H54 (cell line): ENCODE results near the gene ECE2.

Source experiments
- DNase-seq: peaks from one replicate; pipeline ENCODE4 v3.0.0; 2011; ENCODE audit warnings: low spot score, mixed read lengths; ENCODE audit not compliant: insufficient read length
- FAIRE-seq: peaks from 3 replicates; lab custom pipeline; 2011; peaks lifted over from hg19 to GRCh38; lab: Jason Lieb, UNC
- POLR2A ChIP-seq: IDR thresholded peaks from 2 replicates; pipeline ENCODE4 v1.6.1; 2011; ENCODE audit warnings: low read depth, mild to moderate bottlenecking, low read length

Gene ECE2

DNA sequence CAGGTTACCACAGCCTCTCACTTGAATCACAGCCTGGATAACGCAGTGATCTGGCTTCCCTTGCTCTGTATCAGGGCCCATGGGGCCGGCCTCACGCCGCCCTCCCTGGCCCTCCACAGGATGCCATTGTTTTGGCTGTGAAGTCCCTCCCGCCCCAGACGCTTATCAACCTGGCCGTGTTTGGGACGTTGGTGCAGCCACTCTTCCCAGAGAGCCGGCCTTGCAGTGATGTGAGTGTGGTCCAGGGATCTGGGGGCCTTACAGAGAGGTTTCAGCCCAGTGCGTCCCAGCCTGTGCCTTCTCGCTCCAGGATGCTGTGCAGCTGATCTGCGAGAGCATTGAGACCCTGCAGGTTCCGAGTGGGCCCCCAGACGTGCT lies 39.8 kb upstream of the ECE2 start:
- DNase-seq (no peak), FAIRE-seq (no peak)
- no peak for TF ChIP-seq POLR2A

DNA sequence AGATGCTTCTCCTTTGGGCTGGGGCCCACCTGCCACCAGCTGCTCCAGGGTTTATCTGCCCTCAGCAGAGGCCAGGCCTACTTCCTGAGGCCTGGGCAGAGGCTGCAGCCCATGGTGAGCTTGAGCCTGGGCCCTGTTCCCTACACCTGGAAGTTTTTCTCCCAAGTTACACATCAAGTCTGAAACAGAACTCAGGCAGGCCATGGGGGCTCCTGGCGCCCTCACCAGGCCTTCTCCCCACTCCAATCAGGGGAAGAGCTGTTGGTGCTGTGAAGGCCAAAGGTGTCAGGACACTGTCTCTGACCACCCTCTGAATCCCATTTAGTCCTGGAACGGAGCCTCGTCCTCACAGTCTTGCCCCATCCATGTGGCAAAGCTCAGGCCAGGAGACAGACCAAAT lies 39.2 kb upstream of the ECE2 start:
- TF ChIP-seq POLR2A: no peak
- FAIRE-seq (no peak), DNase-seq (no peak)

DNA sequence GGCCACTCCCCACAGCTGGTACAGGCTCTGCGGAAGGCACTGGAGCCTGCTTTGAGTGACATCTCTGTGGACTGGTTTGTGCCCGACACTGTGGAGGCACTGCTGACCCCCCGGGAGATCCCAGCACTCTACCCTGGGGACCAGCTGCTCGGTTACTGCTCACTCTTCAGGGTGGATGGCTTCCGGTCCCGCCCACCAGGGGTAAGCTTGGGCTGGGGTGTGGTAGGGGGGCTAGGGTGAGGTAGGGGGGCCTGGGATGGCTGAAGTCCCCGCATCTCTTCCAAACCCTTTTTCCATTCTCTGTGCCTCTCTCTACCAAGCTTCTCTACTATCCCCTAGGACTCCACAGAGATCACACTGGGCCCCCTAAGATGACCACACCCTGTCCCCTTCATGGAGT lies 38.6 kb upstream of the ECE2 start:
- FAIRE-seq (no peak), DNase-seq (no peak)
- TF ChIP-seq POLR2A: no peak

DNA sequence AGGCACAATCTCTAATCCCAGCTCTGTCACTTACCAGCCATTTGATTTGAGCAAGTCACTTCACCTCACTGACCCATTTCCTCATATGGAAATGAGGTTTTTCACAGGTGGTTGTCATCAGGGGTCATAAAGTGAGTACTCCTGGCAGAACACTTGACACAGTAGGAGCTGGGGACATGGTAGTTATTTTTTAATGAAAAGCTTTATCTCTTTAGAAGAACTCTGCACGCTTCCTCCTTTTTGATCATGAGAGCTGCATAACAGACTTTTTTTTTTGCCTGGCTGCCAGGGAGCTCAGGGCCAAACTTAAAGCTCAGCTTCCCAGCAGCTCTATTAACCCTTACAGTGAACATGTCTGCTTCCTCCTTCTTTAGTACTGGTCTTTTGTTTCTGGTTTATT lies 38.0 kb upstream of the ECE2 start:
- no peak for FAIRE-seq
- no peak for TF ChIP-seq POLR2A
- DNase-seq: no peak

DNA sequence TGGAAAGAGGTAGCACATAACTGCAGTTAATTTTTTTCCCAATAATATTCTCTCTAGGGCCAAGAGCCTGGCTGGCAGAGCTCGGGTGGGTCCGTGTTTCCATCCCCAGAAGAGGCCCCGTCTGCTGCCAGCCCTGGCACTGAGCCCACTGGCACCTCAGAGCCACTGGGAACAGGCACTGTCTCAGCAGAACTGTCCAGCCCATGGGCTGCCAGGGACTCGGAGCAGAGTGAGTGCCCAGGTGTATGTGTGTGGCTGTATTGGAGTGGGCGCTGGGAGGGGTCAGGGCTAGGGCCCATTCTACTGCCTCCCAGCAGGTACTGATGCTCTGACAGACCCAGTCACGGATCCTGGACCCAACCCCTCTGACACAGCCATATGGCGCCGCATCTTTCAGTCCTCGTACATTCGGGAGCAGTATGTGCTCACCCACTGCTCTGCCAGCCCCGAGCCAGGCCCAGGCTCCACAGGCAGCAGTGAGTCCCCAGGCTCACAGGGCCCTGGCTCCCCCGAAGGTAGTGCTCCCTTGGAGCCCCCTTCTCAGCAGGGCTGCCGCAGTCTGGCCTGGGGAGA lies 37.5 kb upstream of the ECE2 start:
- DNase-seq: no peak

DNA sequence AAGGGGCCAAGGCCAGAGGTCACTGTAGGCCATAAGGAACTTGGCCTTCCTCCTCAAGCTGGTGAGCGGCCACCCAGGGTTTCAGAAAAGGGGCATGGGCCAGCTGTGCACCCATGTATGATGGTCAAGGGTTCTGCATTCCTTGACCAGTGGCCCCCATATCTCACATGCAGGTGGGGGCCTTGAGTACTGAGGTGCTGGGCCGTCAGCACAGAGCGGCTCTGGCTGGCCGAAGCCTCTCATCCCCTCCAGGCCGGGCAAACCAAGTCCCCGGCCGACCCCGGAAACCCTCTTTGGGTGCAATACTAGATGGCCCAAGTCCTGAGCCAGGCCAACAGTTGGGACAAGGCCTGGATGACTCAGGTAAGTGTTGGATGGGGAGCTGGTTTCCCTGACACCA lies 36.6 kb upstream of the ECE2 start:
- no peak for FAIRE-seq
- no peak for DNase-seq
- no peak for TF ChIP-seq POLR2A

More for the DNA sequence above, 37.5 kb upstream of the ECE2 start:
- no peak for TF ChIP-seq POLR2A
- no peak for FAIRE-seq

DNA sequence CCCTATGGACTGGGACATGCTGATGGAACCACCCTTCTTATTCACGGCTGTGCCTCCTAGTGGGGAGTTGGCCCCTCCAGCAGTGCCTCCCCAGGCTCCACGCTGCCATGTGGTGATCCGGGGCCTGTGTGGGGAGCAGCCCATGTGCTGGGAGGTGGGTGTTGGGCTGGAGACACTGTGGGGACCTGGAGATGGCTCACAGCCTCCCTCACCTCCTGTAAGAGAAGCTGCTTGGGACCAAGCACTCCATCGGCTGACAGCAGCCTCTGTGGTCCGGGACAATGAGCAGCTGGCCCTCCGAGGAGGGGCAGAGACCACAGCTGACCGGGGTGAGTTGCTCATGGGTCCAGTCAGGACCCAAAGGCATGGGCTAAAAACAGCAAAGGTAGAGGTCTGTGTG lies 36.1 kb upstream of the ECE2 start:
- DNase-seq: no peak

DNA sequence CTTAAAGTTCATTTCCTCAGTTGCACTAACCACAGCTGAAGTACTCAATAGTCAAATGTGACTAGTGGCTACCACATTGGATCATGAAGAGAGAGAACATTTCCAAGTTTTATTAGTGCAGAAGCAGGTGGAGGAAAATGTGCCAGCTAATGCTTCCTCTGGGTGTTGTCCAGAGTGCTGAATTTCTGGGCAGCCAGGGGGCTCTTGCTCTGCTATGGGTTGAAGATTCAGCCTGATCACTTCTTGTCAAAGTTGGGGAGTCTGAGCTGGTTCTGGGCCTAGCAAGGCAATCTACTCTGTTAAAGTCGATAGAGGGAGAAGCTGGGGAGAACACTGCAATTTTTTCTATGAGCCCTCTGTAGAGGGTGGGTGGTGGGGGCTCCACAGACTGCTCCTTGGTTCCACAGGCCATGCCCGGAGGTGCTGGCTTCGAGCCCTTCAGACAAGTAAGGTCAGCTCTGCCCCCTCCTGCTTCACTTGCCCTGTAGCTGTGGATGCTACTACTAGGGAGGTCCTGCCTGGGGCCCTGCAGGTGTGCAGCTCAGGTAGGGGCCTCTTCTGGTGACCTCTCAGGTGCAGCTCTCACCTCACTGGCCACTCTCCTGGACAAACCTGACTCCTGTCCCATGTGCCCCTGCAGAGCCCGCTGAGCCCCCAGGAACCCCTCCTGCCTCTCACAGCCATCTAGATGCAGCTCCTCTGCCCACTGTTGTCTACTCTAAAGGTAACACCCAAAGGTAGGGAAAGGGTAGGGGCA lies 35.3 kb upstream of the ECE2 start:
- TF ChIP-seq POLR2A: no peak
- FAIRE-seq (peak; percentile 30), DNase-seq (no peak)

More for the DNA sequence above, 36.1 kb upstream of the ECE2 start:
- no peak for FAIRE-seq
- no peak for TF ChIP-seq POLR2A

DNA sequence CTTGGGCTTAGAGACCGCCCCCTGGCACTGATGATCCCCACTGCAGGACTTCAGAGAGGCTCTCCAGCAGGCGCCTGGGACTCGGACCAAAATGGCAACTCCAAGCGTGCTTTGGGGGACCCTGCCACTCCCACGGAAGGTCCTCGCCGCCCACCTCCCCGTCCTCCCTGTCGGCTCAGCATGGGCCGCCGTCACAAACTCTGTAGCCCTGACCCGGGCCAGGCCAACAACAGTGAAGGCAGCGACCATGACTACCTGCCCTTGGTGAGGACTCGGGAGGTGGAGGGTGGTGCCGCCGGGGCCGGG lies 34.7 kb upstream of the ECE2 start:
- DNase-seq: no peak
- no peak for TF ChIP-seq POLR2A
- FAIRE-seq: no peak

DNA sequence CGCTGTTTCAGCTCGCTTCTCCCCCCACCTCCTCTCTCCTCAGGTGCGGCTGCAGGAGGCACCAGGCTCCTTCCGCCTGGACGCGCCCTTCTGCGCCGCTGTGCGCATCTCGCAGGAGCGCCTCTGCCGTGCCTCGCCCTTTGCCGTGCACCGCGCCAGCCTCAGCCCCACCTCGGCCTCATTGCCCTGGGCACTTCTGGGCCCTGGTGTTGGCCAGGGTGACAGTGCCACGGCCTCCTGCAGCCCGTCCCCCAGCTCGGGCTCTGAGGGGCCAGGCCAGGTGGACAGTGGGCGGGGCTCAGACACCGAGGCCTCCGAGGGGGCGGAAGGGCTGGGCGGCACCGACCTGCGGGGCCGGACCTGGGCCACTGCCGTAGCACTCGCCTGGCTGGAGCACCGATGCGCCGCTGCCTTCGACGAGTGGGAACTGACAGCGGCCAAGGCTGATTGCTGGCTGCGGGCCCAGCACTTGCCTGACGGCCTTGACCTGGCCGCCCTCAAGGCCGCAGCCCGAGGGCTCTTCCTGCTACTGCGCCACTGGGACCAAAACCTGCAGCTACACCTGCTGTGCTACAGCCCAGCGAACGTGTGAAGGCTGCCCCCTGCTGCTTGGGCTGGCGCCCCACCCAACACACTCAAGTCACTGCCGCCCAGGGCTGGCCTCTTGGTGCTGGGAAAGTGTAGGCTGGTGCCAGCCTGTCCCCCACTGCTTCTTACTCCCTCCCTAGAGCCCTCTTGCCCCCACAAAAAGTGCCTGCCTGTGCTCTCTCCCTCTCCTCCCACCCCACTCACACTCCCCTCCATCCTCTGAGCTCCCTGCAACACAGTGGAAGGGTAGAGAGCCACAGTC lies 34.1 kb upstream of the ECE2 start:
- DNase-seq (no peak), FAIRE-seq (no peak)
- TF ChIP-seq POLR2A: no peak

DNA sequence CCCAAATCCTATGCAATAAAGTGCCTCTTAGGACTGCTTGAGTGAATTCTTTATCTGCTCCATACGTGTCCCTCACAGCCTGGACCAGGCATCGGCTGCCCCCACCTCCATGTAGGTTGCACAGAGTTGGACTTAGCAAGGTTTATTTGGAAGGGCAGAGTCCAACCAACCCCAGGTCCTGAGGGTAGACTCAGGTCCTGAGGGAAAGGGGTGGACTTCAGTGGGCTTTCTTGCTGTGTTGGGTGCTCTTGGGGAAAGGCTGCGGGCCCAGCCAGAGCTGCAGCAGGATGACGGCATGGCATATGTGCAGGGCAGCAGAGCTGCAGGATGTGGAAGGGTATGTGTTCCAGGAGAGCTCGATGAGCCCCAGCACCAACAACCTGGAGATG lies 33.5 kb upstream of the ECE2 start:
- FAIRE-seq (no peak), DNase-seq (no peak)
- TF ChIP-seq POLR2A: no peak

DNA sequence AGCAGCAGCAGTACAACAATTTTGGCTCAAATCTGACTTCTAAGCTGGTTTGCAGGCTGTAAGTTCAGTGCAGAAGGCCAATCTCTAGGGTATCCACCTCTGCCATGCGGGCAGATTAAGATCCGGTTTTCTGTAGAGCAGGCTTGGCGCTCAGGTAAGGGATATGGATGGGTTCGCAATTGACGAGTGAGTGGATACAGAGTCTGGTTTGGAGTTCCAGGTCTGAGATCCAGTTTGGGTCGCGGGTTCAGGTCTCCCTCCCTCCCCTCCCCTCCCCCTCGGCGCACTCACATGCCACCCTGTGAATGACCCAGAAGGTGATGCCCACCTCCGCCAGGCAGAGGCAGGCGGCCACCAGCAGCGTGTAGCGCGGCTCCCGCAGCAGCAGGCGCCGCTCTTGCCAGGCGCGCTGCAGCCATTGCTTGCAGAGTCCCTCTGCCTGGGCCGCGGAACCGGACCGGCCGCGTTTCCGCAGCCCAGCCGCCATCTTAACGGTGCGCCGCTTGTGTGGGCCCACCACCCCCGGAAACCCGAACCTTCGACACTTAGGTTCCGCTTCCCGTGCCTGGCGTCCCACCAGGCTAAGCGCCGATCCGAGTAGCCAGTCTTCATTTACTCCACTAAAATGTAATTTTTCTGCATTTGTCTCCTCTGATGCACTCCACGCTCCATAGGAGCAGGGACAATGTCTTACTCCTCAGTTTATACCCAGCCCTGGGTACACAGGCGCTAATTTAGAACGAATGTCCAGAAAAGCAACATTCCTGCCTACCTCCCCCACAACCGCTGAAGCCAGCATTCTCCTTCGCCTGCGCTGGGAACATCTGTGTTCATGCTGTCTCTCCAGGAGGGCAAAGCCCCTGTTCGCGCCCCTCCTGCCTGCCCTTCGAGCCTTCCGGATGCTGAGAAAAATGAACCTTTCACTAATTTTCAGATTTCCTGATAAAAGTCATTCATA lies 27.1 kb upstream of the ECE2 start, which contains the start of gene ALG3:
TSS of gene ALG3 (minus strand) at position 509 of the 958 bp plus-strand sequence. CDS start at position 487, 22 bp downstream.
- peak; percentile 92 for TF ChIP-seq POLR2A
- DNase-seq: peak; percentile 82
- no peak for FAIRE-seq
